ENCODE data around the gene MOCOS. TPM values are rescaled to one million over a fixed set of nuclear protein-coding genes. Genes with fewer than 3 reads are reported as not detected.

The MOCOS gene
- total RNA-seq, 1 donor from 2014 or later = 0.33 TPM

DNA sequence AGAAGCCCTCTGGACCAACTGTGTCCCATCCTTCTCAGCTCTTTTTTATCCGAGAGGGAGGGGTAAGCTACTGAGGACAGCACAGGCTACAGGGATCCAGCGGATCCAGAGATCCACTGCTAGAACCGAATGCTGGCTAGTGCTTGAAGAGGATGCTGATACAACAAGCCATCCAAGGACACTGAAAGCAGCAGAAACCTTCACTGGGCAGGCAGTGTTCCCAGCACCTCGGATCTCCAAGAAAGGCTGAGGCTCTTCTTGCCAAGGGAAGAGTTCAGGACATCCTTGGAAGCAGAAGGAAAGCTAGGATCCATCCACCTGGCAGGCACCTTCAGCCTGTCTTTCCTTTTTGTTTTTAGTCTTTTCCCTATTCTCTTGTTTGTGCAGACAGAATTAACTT, 97.0 kb downstream of the MOCOS start:
- H3K27ac ChIP-seq (replicated peaks) = no peak overlapping the region
- intact Hi-C loops (cut with micrococcal nuclease) = loop anchor here (2.0 kb wide), 2 partner anchors 187 to 267 kb away; no protein-coding TSS in a partner anchor
- no peak for DNase-seq
- H3K4me1 ChIP-seq = no peaks in the 10 kb centered on the region
- H3K4me3 ChIP-seq = no peak overlapping the region
- H3K27me3 ChIP-seq (ENCODE audit: low read depth) = peaks cover 46% of the 10 kb centered on the region
- no peaks in the 10 kb centered on the region for H3K36me3 ChIP-seq
- TF ChIP-seq, protein P1, sequence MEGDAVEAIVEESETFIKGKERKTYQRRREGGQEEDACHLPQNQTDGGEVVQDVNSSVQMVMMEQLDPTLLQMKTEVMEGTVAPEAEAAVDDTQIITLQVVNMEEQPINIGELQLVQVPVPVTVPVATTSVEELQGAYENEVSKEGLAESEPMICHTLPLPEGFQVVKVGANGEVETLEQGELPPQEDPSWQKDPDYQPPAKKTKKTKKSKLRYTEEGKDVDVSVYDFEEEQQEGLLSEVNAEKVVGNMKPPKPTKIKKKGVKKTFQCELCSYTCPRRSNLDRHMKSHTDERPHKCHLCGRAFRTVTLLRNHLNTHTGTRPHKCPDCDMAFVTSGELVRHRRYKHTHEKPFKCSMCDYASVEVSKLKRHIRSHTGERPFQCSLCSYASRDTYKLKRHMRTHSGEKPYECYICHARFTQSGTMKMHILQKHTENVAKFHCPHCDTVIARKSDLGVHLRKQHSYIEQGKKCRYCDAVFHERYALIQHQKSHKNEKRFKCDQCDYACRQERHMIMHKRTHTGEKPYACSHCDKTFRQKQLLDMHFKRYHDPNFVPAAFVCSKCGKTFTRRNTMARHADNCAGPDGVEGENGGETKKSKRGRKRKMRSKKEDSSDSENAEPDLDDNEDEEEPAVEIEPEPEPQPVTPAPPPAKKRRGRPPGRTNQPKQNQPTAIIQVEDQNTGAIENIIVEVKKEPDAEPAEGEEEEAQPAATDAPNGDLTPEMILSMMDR (IDR thresholded peaks at IDR 0.05; ENCODE audit: borderline replicate concordance) = no peak
- peaks cover 12% of the 10 kb centered on the region for H3K9me3 ChIP-seq (replicated peaks)

DNA sequence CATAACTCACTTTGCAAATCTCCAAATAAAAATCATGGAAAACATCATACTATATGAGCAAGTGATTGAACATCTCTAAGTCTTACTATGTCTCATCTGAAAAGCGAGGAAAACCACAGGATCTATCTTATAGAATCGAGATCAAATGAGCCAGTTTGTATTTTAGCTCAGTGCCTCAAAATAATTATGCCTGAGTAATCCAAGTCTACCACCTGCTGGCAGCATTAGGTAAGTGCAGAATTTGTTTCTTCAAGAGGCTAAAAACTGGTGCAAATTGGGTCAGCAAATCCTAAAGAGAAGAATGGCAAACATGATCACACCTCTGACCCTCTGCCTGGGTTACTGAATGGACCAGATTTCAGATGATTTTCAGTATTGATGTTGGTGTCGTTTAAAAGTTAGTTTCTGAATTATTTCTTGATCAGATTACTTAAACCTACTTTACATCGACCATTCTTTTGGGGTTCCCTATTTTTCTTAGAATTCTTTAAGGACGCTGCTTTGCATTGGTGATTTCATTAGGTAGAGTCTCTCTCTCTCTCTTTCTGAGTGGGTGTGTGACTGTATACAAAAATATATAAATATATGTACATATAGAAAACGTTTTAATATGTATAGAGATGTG, 97.5 kb downstream of the MOCOS start:
- Histone ChIP-seq H3K4me1 (no peaks in the 10 kb centered on the region), H3K36me3 (no peaks in the 10 kb centered on the region), H3K27ac (replicated peaks) (no peak overlapping the region), H3K27me3 (ENCODE audit: low read depth) (peaks cover 46% of the 10 kb centered on the region), H3K9me3 (replicated peaks) (peaks cover 12% of the 10 kb centered on the region), H3K4me3 (no peak overlapping the region)
- intact Hi-C loops (cut with micrococcal nuclease) = loop anchor here (2.0 kb wide), 2 partner anchors 188 to 268 kb away; no protein-coding TSS in a partner anchor
- TF ChIP-seq, protein P1 (IDR thresholded peaks at IDR 0.05; ENCODE audit: borderline replicate concordance) = peak; percentile 92
- DNase-seq = no peak

DNA sequence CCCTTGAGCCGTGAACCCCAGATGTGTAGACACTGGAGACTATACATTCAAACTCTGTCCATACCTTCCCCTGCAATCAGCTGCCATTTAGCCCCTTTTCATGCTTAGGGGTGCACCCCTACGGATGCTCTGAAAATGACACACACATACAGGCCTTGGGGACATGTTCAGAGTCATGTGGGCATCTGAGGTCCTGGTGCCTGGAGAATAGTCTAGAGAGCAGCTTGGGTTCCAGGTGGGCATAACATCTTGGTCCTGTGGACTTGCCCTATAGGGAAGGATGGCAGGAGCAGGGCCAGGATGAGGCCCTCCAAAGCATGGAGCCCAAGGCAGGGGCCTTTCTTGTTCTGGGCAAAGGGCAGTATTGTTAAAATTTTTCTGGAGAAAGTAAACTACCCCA, 100.4 kb downstream of the MOCOS start:
- Histone ChIP-seq H3K4me3 (no peak overlapping the region), H3K36me3 (no peaks in the 10 kb centered on the region), H3K4me1 (no peaks in the 10 kb centered on the region), H3K27me3 (ENCODE audit: low read depth) (peaks cover 30% of the 10 kb centered on the region), H3K27ac (replicated peaks) (no peak overlapping the region), H3K9me3 (replicated peaks) (peaks cover 12% of the 10 kb centered on the region)
- intact Hi-C loops (cut with micrococcal nuclease) = no loop called here
- no peak for DNase-seq
- TF ChIP-seq, protein P1 (IDR thresholded peaks at IDR 0.05; ENCODE audit: borderline replicate concordance) = no peak

DNA sequence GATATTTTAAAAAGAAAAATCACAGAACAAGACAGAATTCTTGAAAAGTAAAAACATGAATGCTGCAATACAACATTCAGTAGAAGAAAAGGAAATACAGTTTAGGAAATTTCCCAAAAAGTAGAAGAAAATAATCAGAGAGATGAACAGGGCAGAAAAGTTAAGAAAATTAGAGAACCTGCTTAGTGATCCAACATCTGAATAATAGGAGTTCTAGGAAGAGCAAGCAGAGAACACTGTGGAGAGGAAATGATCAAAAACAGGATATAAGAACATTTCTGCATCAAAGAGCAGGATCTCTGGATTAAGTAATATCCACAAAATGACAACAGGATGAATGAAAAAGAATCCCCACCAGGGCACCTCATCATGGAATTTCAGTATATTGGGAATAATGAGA, 101.4 kb downstream of the MOCOS start:
- Histone ChIP-seq H3K27me3 (ENCODE audit: low read depth) (peaks cover 24% of the 10 kb centered on the region), H3K36me3 (no peaks in the 10 kb centered on the region), H3K4me3 (no peak overlapping the region), H3K4me1 (no peaks in the 10 kb centered on the region), H3K9me3 (replicated peaks) (peaks cover 12% of the 10 kb centered on the region), H3K27ac (replicated peaks) (no peak overlapping the region)
- TF ChIP-seq, protein P1 (IDR thresholded peaks at IDR 0.05; ENCODE audit: borderline replicate concordance) = no peak
- DNase-seq = no peak
- intact Hi-C loops (cut with micrococcal nuclease) = no loop called here

DNA sequence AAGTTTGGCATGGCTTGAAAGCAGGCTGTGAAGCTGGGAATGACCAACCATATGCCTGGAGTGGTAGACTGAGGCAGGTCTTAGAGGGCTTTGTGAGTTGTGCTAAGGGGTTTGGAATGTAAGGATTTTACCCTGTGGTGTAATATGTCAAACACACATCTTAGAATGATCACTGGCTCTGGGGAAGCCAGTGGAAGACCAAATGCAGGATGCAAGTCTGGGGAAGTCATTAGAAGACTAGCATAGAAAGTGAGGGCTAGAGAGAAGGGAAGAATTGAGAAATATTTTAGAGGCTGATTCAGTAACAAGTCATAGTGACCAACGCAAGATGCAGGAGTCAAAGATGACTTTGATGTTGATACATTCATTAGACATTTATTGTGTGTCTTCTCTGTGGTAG, 106.7 kb downstream of the MOCOS start:
- H3K27me3 ChIP-seq (ENCODE audit: low read depth) = peaks cover 26% of the 10 kb centered on the region
- no peaks in the 10 kb centered on the region for H3K36me3 ChIP-seq

More for the DNA sequence above, 106.7 kb downstream of the MOCOS start:
- intact Hi-C loops (cut with micrococcal nuclease) = no loop called here
- Histone ChIP-seq H3K4me1 (peaks cover 23% of the 10 kb centered on the region), H3K9me3 (replicated peaks) (peaks cover 2% of the 10 kb centered on the region), H3K4me3 (no peak overlapping the region), H3K27ac (replicated peaks) (no peak overlapping the region)
- no peak for DNase-seq
- TF ChIP-seq, protein P1 (IDR thresholded peaks at IDR 0.05; ENCODE audit: borderline replicate concordance) = no peak

Data from left ventricle myocardium inferior (tissue), 1 donor.